LNCaP clone FGC (cell line): ENCODE measurements around the gene TMEM126A.
"Not testable (repeated sequence)": the region's sequence is repeated elsewhere in the genome, so short reads cannot be mapped to it uniquely, and the experiment has no call there.

Source experiments
- DNase-seq: peaks from one replicate; pipeline ENCODE4 v3.0.0-alpha.2; 2011; ENCODE audit warnings: low read depth
- H3K4me3 ChIP-seq: 2 replicates; pipeline ENCODE4 v1.5.1; 2011; ENCODE audit warnings: mild to moderate bottlenecking, low read depth, low read length, control low read depth
- CTCF ChIP-seq: IDR thresholded peaks from 2 replicates; pipeline ENCODE4 v1.5.1; 2012; ENCODE audit warnings: mild to moderate bottlenecking; ENCODE audit not compliant: control insufficient read depth, insufficient read depth; ENCODE audit errors: extremely low read depth

Gene TMEM126A

DNA sequence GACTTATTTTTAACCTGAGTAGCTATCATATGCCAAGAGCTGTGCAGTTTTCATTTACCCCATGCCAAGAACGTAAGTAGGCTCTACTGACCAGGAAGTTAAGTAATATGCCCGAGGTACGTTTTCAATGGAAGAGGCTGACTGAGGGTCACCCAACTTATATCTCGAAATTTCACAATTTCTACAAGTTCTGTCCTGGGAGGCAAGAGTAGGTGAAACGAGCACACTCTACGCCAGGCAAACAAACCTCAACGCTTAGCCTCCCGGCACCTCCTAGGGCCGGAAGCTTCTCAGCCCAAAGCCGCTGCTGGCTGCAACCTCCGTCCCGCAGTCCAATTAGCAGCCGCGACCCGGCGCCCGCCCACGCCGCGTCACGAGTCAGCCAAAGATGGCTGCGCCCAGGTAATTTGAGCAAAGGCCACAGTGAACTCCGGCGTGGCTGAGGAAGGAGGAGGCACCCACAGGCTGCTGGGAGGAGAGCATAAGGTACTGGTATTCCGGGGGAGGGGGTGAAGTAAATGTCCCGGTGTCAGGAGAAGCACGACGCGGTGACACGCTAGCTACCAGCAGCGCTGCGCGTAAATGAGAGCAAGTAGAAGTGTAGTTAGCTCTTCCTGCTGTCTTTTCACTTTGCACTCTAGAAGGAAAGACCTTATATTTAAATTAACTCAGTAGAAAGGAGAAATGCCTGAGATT is at the start of gene TMEM126A:
Gene TMEM126A, plus strand, starts transcription at position 364 of the 696 bp plus-strand sequence. CDS start 2,289 bp downstream, outside the sequence.
- TF ChIP-seq CTCF, result no peak
- DNase-seq, result peak; percentile 79
- H3K4me3 ChIP-seq, result peak within 1 kb of the TSS; percentile 68

DNA sequence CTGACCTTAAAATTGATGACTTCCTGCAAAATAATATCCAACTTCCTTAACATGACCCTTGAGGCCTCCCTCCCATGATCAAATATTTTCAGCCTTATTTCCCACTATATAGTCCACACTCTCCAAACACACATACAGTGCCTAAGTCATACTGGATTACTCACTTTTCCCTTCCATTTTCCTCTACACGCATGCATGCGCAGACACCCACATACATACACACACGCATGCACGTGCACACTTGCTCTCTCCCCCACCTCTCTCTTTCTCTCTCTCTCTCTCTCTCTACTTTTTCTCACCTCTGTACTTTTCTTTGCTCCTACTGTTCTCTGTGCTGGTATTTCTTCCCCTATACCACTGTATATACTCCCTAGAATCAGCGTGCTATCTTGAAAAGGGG is 48.7 kb upstream of the TMEM126A start:
- TF ChIP-seq CTCF, result no peak
- no peak for DNase-seq
- H3K4me3 ChIP-seq, result no peak overlapping the region

- no peak for DNase-seq
- TF ChIP-seq CTCF, result no peak
- no peak overlapping the region for H3K4me3 ChIP-seq
These were observed 45.1 kb upstream of the TMEM126A start for GRCh38 chr11:85602526-85603213.

GRCh38 chr11:85603220-85603619 is 44.5 kb upstream of the TMEM126A start:
- no peak for DNase-seq
- TF ChIP-seq CTCF, result no peak
- no peak overlapping the region for H3K4me3 ChIP-seq

DNA sequence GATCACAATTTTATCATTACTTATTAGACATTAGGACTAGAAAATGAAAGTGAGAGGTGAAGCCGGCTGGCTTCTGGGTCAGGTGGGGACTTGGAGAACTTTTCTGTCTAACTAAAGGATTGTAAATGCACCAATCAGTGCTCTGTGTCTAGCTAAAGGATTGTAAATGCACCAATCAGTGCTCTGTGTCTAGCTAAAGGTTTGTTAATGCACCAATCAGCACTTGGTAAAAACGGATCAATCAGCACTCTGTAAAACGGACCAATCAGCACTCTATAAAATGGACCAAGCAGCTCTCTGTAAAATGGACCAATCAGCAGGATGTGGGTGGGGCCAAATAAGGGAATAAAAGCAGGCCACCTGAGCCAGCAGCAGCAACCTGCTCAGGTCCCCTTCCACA is 41.5 kb upstream of the TMEM126A start:
- not testable (repeated sequence) for DNase-seq, H3K4me3 ChIP-seq

DNA sequence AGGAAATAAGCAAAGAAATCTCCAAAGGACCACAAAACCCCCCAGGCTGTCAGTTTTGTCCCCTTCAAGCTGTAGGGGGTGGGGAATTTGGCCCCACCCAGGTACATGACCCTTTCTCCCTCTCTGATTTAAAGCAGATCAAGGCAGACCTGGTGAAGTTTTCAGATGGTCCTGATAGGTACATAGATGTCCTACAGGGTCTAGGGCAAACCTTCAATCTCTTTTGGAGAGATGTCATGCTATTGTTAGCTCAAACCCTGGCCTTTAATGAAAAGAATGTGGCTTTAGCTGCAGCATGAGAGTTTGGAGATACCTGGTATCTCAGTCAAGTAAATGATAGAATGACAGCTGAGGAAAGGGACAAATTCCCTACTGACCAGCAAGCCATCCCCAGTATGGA is 39.1 kb upstream of the TMEM126A start:
- not testable (repeated sequence) for DNase-seq, H3K4me3 ChIP-seq

GRCh38 chr11:85609286-85609685 is 38.5 kb upstream of the TMEM126A start:
- not testable (repeated sequence) for H3K4me3 ChIP-seq, DNase-seq

DNA sequence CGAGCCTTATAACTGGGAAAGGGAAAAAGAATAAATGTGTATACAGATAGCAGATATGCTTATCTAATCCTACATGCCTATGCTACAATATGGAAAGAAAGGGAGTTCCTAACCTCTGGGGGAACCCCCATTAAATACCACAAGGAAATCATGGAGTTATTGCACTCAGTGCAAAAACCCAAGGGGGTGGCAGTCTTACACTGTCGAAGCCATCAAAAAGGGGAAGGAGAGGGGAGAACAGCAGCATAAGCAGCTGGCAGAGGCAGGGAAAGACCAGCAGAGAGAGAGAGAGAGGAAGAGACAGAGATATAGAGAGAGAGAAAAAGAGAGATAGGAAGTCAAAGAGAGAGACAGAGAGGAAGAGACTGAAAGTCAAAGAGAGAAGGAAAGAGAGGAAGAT is 36.1 kb upstream of the TMEM126A start:
- DNase-seq, H3K4me3 ChIP-seq: not testable (repeated sequence)

GRCh38 chr11:85619499-85619898 is 28.3 kb upstream of the TMEM126A start:
- no peak for TF ChIP-seq CTCF
- no peak for DNase-seq
- no peak overlapping the region for H3K4me3 ChIP-seq
